GM19395 (cell line): ENCODE data around the gene CLCA4.
"Not testable (repeated sequence)": the region's sequence is repeated elsewhere in the genome, so short reads cannot be mapped to it uniquely, and the experiment has no call there.

ENCODE experiments used
- ATAC-seq: cut with Tn5 transposase; IDR thresholded peaks from one replicate; pipeline ENCODE4 v1.9.1; 2021; ENCODE audit warnings: mild to moderate bottlenecking, moderate library complexity; ENCODE audit not compliant: unreplicated experiment

CLCA4 gene

DNA sequence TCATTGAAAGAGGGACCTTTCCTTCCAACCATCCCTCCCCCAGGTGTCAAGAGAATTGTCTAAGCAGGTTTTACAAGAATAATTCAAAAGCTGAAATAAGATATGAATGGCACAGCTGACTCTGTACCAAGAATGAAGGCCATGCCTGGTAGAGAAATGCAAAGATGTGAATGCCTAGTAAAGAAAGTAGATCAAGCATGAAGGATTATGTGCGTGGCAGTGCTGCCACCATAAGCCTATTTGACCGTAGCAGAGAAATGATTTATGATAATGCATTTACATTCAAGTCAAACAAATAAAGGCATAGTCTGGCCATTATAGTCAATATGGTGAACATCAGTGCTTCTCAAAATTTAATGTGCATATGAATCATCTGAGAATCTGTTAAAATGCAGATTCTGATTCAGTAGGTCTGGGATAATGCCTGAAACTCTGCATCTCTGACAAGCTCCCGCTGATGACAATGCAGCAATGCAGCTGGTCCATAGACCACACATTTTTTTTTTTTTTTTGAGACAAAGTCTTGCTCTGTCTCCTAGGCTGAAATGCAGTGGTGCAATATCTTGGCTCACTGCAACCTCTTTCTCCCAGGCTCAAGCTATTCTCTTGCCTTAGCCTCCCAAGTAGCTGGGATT is 16.6 kb upstream of the CLCA4 start:
- no peak for ATAC-seq

DNA sequence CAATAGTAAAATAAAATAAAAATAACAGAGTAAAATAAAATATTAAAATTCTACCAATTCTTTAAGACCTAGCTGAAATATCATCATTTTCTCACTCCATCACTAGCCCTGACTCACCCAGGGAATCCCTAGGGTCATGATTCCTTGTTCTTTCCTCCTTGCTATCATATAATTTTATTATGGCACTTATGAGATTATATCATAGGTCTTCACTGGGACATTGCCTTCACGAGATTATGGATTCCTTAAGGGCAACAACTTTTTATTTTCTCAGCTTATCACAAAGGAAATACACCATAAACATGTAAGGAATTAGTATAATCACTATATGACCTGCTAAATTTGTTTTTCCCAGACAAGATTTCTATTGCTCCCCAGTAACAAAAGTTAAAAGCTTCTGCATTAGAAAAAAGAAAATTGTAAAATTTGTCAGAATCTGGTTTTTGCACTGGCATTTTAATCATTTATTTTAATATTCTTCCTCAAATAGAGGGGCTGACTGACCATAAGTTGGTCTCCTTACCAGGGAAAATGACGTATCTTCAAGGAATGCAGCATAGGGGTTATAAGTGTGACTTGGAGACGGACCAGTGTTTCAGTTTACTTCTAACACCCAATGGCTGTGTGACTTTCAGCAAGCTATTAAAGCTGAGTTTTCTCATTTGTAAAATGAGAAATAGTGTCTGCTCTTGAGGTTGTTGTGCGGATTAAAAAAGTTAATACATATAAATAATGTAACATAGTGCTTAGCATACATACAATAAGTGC is 8.8 kb upstream of the CLCA4 start:
- ATAC-seq, result no peak

DNA sequence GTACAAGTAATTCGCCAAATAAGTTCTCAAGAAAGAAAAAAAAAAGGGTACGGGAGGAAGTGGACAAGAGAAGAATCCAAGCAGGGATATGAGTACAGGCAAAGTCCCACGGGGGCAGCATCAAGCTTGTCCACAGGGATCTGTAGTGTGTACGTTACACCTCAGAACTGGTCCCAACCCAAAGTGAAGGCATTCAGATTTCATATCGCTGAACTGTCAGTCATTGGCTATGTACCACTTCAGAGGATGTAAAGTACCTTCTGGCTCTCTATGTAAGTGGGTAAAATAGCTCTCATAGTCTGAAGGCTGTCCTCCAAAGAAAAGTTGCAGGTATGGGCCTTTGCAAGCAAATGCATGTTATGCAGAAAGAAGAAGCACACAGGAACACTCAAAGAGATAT is 8.1 kb upstream of the CLCA4 start:
- ATAC-seq, result no peak

DNA sequence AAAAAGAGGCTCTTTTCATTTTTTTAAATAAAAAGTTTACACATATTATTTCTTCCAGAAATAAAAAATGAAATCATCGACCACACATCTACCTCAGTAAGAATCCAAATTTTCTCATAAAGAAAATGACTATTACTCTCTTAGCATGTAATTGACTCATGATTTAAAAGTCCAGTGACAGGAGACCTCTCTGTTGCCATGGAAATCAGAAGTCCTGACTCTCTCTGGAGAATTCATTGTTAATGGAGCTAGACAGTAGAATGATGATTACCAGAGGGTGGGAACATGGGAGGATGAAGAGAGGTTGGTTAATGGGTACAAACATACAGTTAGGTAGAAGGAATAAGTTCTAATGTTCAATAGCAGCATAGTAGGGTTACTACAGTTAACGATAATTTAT is 5.0 kb upstream of the CLCA4 start:
- no peak for ATAC-seq

DNA sequence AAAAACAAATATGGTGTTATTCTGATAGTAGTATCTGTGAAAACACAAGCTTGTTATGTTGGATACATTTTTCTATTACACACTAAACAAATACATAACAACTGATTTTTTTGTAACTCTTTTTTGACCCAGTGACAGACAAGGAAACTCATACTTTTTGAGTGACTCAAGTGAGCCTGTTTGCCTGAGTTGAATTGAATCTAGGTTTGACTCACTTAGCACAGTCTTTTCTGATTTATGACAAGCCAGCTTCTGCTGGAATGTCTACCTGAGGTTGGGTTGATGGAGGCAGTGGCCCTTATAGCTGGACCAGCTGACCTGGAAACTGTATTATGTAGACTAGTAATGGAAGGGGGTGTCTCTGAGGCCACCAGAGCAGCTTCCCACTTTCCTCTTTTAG is 4.2 kb upstream of the CLCA4 start:
- ATAC-seq, result no peak

DNA sequence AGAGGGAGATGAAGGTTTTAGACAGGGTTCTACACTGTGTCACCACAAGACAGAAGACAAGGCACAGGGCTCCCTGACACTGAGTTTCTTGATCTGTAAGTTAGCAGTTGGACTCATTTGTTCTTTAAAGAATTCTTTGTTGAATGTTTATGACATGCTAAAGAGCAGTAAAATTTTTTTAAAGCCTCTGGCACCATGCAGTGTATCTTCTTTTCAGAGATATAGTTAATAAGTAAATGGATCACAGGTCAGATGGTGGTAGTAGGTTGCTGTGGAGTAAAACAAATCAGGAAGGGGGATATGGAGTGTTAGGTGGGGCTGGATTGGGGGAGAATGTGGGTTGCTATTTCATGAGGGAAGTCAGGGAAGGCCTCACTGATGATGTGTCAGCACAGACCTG is 2.0 kb downstream of the CLCA4 start:
- no peak for ATAC-seq

DNA sequence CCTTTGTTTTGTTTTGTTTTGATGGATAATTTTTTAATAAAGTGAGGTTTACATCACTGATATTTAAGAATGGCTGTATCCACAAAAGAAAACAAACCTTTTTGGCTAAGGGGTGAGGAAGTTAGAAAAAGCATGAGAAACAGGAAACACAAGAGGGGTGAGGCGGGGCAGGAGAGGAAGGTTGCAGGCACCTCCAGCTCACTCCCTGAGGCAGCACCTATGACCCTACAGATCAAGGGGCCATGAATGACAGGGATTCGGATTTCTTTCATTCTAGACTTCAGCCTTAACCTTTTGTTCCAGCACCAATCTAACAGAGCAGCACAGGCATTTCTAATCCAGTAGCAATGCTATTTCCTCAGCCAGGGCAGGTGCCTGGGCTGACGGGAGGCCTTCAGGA is 4.4 kb downstream of the CLCA4 start:
- ATAC-seq, result no peak

DNA sequence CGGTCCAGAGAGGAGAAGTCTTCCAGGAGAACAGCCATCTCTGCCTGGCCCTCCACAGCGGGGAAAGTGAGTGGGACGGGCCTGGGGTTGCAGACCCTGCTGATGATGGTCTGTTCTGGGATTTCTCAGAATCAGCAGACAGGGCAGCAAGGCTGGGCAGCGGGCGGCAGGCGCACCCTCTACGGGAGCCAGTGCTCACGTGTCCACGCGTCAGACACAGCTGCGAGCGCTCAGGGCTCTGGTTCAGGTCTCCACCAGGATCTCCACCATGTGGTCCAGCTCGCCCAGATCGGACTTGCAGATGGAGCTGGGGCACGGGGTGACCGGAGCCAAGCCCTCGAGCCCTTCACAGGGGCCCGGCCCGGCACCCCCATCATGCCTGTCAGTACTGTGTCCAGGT is 5.5 kb downstream of the CLCA4 start:
- no peak for ATAC-seq

DNA sequence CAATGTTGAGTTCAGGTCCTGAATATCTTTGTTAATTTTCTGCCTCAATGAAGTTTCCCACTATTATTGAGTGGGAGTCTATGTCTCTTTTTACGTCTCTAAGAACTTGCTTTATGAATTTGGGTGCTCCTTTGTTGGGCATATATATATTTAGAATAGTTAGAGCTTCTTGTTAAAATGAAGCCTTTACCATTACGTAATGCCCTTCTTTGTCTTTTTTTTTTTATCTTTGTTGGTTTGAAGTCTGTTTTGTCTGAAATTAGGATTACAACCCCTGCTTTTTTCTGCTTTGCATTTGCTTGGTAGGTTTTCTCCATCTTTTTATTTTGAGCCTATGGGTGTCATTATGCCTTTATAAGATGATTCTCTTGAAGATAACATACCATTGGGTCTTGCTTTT is 10.9 kb downstream of the CLCA4 start:
- ATAC-seq, result no peak

DNA sequence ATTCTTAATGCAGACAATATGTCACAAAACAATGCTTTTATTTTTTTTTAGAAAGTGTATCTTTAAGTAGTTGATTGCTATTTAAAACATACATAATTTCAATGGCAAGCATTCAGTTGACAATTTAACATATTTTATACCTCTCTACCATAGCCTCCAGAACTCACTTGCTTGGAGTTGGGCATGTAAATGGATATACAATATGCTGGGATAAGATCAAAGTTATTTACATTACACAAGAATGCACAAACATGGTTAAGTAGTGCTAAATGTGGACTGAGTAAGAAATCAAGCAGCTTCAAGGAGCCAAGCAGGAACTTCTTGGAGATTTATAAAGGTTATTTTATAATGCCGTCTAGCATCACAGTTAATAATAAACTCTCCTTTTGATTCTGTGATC is 17.0 kb downstream of the CLCA4 start:
- ATAC-seq, result no peak

DNA sequence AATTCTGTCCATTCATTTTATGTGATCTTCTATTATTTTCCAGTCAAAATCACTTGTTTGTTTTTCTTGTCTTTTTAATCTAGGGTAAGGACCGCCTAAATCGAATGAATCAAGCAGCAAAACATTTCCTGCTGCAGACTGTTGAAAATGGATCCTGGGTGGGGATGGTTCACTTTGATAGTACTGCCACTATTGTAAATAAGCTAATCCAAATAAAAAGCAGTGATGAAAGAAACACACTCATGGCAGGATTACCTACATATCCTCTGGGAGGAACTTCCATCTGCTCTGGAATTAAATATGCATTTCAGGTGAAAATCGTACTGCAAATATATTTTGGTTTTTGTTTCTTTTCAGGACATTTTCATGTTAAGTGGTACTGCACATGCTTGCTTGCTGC is 20.5 kb downstream of the CLCA4 start:
- no peak for ATAC-seq

DNA sequence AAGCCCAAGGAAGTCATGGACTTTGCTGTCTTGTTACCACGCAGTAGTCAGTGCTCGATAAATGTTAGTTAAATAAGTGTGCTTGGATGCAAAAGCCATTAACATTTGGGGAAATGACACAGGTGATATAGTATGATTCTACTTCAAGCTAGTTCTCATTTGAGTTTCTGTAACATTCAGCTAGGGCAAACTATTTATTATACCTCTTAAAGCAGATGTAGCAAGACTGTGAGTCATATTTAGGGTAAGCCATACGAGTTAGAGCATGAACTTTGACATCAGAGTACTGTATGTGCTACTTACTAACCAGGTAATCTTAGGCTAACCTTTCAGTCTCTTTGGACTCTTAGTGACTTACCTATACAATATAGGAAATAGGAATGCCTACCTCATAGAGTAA is 21.0 kb downstream of the CLCA4 start:
- no peak for ATAC-seq

DNA sequence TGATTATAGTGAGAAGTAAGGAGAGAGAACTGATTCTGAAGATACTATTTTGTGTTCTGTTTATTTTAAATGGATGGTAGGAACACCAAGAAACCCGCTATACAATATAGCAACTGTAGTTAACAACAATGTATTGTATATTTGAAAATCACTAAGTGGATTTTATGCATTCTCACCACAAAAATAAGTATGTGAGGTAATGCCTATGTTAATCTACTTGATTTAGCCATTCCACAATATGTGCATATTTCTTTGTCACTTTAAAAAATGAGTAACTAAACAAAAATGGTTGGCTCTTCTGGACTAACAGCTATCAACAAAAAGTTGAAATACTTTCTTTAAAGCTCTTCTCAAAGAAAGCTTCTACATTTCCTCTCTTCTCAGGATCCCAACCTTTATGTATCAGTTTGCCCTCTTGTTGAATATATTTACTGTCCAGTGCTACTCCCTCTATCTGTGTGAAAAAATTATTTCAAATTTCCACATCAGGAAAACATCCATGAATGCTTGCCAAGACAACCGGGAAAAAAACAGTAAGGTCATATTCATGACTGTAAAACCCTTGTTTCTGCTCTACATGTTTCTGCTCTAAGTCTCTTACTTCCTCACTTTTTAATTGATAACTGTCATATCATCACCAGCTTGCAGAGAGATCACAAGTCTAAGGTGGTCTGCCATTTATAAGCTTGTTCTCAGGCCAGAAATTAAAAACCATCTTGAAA is 27.0 kb downstream of the CLCA4 start:
- no peak for ATAC-seq

DNA sequence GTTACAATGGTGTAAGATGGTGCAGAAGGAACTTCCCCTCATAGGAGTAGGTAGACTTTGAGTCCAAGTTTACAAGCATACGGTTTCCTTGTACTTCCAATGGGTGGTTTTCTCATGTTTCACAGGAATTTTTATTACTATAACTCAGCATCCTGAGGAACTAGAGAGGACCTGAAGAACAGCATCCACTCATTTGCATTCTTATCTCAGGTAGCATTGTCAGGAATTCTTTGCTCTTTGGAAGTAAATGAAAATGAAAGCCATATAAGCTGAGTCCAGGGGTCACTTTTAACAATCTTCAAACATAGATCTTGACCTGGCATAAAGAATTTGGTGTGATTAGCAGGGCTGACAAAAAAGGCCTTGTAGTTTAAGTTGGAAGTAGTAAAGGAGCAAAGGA is 34.4 kb downstream of the CLCA4 start:
- ATAC-seq, result no peak

DNA sequence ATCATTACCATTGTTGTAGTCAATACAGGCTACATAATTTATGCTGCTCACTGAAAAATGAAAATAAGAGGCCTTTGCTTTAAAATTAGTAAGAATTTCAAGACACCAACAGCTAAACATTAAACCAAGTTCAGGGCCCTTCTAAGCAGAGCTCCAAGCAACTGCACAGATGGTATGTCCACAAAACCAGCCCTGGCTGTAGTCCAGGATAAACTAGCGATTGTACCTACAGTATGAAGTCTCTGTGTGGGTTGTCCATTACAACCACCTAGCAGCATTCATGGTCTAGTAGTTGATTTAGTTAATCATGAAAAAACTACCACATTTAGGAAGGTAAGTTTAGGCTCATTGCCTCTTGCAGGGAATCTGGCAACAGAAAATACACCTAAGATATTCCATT is 35.3 kb downstream of the CLCA4 start:
- ATAC-seq, result no peak

DNA sequence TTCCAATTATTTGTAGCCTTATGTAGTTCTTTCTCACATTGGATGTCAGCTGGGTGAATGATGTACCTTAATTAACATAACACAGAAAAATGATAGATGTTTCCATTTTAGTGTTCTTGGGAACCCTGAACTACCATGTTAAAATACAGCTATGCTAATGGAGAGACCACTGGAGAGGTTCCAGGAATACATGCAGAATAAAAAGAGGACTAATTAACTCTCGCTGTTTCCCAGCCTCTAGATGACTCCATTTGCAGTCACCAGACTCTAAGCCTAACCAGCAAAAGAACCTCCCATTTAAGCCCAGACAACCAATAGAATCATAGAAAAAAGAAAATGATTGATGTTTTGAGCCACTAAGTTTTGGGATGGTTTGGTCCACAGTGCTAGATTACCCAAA is 36.2 kb downstream of the CLCA4 start:
- ATAC-seq, result no peak

DNA sequence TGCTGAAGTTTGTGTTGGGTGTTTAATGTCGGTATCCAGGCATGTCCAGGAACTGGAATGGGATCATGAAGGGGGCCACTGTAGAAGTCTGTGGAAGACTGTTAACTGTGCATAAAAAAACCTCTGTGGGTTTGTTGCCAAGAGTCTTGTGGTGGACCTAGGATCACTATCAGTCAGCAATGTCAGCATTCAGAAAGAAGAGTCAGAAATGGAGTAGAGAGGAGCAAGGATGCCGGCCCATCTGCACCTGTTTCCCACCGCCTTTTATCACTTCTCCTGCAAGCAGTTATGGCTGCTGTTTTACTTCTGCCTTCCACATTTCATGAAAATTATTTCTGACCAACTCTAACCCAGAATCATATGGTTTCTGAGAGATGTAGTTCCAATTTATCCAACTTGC is 36.7 kb downstream of the CLCA4 start:
- ATAC-seq, result no peak

DNA sequence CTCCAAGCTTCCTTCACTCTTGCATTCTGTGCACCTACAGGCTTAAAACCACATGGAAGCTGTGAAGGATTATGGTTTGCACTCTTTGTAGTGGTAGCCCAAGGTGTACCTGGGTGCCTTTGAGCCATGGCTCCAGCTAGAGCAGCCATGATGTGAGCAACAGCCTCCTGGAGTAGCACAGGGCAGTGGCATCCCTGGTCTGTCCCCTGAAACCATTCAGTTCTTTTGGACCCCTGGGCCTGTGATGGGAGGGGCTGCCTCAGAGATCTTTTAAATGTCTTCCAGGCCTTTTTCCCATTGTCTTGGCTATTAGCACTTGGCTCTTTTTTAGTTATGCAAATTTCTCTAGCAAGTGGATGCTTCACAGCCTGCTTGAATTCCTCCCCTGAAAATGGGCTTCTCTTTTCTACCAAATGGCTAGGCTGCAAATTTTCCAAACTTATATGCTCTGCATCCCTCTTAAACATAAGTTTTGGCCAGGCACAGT is 47.4 kb downstream of the CLCA4 start:
- no peak for ATAC-seq

DNA sequence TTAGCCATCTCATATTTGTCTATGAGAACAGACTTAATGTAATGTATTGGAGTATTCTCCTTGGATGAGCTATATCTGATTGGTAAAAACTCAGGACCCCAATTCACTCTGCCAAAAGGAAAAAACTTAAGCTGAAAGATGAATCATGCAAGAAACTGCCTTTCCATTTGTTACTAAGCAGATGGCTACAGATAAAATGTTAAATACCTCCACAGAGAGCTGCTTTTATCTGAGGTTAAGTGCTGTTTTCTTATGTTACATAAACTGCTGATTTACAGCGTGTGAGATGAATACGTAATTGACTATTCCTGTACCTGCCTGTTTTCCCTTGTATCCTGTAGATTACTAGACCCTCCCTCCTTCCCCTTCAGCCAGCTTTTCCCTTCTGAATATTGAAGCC is 49.3 kb downstream of the CLCA4 start:
- ATAC-seq, result no peak

DNA sequence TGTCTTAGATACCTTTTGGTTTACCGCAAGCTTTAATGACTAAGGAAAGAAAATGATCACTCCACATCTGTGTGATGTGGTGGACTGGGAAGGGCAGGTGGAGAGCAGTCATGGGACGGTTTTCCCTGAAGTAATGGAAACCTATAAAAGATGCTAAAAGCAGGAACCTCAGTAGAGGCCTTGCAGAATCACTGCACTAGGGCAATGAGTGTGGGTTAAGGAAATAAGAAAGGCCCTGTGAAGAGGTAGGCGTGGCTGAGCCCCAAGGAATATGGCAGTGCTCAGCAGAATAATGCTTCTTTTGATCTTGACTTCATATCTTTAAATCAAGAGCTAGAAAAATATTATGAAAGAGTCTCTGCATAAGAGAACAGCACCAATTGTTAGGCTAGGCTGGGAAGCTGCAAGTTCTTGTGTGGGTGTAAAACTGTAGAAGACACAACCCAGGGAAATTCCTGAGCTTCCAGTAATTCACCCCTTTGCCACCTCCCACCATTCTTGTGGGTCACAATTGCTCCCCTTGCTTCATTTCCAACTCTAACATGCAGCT is 49.9 kb downstream of the CLCA4 start:
- no peak for ATAC-seq

DNA sequence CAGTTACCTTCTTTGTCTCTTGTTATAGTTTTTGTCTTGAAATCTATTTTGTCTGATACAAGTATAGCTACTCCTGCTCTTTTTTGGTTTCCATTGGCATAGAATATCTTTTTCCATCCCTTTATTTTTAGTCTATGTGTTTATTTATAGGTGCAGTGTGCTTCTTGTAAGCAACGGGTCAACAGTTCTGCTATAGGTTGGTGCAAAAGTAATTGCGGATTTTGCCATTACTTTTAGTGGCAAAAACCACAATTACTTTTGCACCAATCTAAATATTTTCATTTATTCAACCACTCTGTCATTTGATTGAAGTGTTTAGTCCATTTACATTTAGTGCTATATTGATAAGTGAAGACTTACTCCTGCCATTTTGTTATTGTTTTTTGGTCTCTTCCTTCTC is 59.2 kb downstream of the CLCA4 start:
- ATAC-seq, result not testable (repeated sequence)

DNA sequence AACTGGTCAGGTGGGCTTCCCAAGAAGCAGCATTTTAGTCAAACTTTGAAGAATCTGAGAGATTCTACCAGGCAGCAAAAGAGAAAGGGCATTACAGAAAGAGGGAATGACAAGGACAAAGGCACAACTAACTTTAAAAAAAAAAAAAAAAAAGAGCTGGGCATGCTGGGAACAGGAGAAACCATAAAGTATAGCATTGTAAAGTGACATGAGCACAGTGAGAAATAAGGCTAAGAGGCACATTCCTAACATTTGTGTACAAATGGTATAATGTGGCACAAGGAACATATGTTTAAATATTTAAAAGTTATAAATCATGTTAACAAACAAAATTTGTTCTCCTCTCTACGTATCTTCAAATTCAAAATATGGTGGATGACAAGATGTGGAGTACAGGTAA is 69.6 kb downstream of the CLCA4 start:
- no peak for ATAC-seq
